Keratinocyte (primary cell): Measurements from ENCODE around the gene LYPD6B. TPM values are rescaled to one million over a fixed set of nuclear protein-coding genes. Genes with fewer than 3 reads are reported as not detected.

Experiments
- DNase-seq: peaks from one replicate; pipeline ENCODE4 v3.0.0-alpha.2; 2011; ENCODE audit warnings: low read depth, missing footprints, low spot score
- FAIRE-seq: peaks from 2 replicates; lab custom pipeline; 2011; peaks lifted over from hg19 to GRCh38; lab: Jason Lieb, UNC
- H2AFZ ChIP-seq: 2 replicates; pipeline ENCODE4 v1.6.0; 2012; ENCODE audit warnings: low read length, control low read depth, inconsistent platforms; ENCODE audit not compliant: control insufficient read depth
- H3K27ac ChIP-seq: 2 replicates; pipeline ENCODE4 v1.5.1; 2011; ENCODE audit warnings: low read length; ENCODE audit not compliant: control insufficient read depth, insufficient read depth
- H3K27me3 ChIP-seq: 3 replicates; pipeline ENCODE4 v1.6.0; 2011; ENCODE audit warnings: low read length; ENCODE audit not compliant: control insufficient read depth, insufficient read depth; ENCODE audit errors: extremely low read depth
- H3K36me3 ChIP-seq, 2 experiments: 2 replicates in 1 of 2; 3 replicates in 1 of 2; pipeline ENCODE4 v1.5.1; 2011; ENCODE audit warnings: low read length in 2 of 2, mild to moderate bottlenecking in 1 of 2; ENCODE audit not compliant: control insufficient read depth in 2 of 2, insufficient read depth in 2 of 2; ENCODE audit errors: extremely low read depth in 1 of 2
- H3K4me1 ChIP-seq: 3 replicates; pipeline ENCODE4 v1.5.1; 2011; ENCODE audit warnings: low read length; ENCODE audit not compliant: control insufficient read depth, insufficient read depth; ENCODE audit errors: extremely low read depth
- H3K4me2 ChIP-seq: 3 replicates; pipeline ENCODE4 v1.6.0; 2011; ENCODE audit warnings: low read depth, low read length; ENCODE audit not compliant: control insufficient read depth, insufficient read depth; ENCODE audit errors: extremely low read depth
- H3K4me3 ChIP-seq, 3 experiments: fragments of 200-600 bp in 1 of 3; sonication (generic) in 1 of 3; 2 replicates in 2 of 3; 3 replicates in 1 of 3; pipeline ENCODE4 v1.5.1; 2011 to 2016; ENCODE audit warnings: low read length in 3 of 3, mild to moderate bottlenecking in 3 of 3, control low read depth in 2 of 3, inconsistent platforms in 1 of 3, low read depth in 1 of 3, mixed read lengths in 1 of 3, mixed run types in 1 of 3, moderate library complexity in 1 of 3; ENCODE audit not compliant: control insufficient read depth in 2 of 3, insufficient read depth in 2 of 3; ENCODE audit errors: extremely low read depth in 1 of 3
- H3K79me2 ChIP-seq: 2 replicates; pipeline ENCODE4 v1.6.0; 2012; ENCODE audit warnings: low read length; ENCODE audit not compliant: control insufficient read depth, insufficient read depth
- H3K9ac ChIP-seq: 3 replicates; pipeline ENCODE4 v1.6.0; 2011; ENCODE audit warnings: low read length; ENCODE audit not compliant: control insufficient read depth, insufficient read depth; ENCODE audit errors: extremely low read depth
- H3K9me1 ChIP-seq: 3 replicates; pipeline ENCODE4 v1.6.0; 2011; ENCODE audit warnings: low read length; ENCODE audit not compliant: control insufficient read depth, insufficient read depth; ENCODE audit errors: extremely low read depth
- H3K9me3 ChIP-seq: 2 replicates; pipeline ENCODE4 v1.5.1; 2012; ENCODE audit warnings: low read depth, low read length; ENCODE audit not compliant: control insufficient read depth
- H4K20me1 ChIP-seq: 3 replicates; pipeline ENCODE4 v1.6.0; 2011; ENCODE audit warnings: low read length; ENCODE audit not compliant: control insufficient read depth, insufficient read depth; ENCODE audit errors: extremely low read depth
- CTCF ChIP-seq, 3 experiments: IDR thresholded peaks in 1 of 3; conservative IDR thresholded peaks in 1 of 3; optimal IDR thresholded peaks in 1 of 3; 2 replicates in 2 of 3; 3 replicates in 1 of 3; pipeline versions ENCODE3 to v1.5.1; 2011; ENCODE audit warnings: low read length in 3 of 3, mild to moderate bottlenecking in 3 of 3, moderate library complexity in 2 of 3, control low read depth in 1 of 3, inconsistent platforms in 1 of 3; ENCODE audit not compliant: insufficient read depth in 2 of 3; ENCODE audit errors: extremely low read depth in 1 of 3
- EZH2 ChIP-seq: IDR thresholded peaks from one replicate; pipeline ENCODE4 v1.6.1; 2012; ENCODE audit warnings: inconsistent platforms, mild to moderate bottlenecking, low read length, moderate library complexity
- dilution Hi-C: fragments of 300-500 bp; cut with MboI; formaldehyde crosslinking; loops from one replicate; pipeline ENCODE4 v1.7.0; 2020; ENCODE audit warnings: low sequenced_read_pairs; ENCODE audit not compliant: extremely low pct_ligation_motif_present
- polyA plus RNA-seq, 5 experiments: library from polyadenylated mRNA; depleted of rRNA in 3 of 5; stranded (reverse) in 3 of 5; stranded (forward) in 1 of 5; unstranded in 1 of 5; fragments of >200 nt; gene quantifications; 1 replicate in 1 of 5; 2 replicates in 3 of 5; 3 replicates in 1 of 5; pipeline versions ENCODE4 v1.2.1 to v1.2.3, GENCODE V29; 2011 to 2012; ENCODE audit warnings: missing spikeins in 2 of 5, low read depth in 1 of 5, low replicate concordance in 1 of 5

LYPD6B gene
- polyA plus RNA-seq, 1 donor (not counting 4 experiments of a cell fraction or from before 2014, with no cell fraction given): 24.7 TPM

GRCh38 chr2:149002378-149002890, 36.1 kb upstream of the LYPD6B start:
- Histone ChIP-seq H3K27me3 (peaks cover 4% of the 10 kb centered on the region), H4K20me1 (no peaks in the 10 kb centered on the region), H3K9me3 (no peaks in the 10 kb centered on the region), H3K9ac (no peak overlapping the region), H3K4me2 (no peak overlapping the region), H3K27ac (no peak overlapping the region), H3K4me3 (no peak overlapping the region), H3K36me3 (no peaks in the 10 kb centered on the region), H3K9me1 (no peaks in the 10 kb centered on the region), H3K79me2 (no peaks in the 10 kb centered on the region), H3K4me1 (peaks cover 16% of the 10 kb centered on the region), H2AFZ (no peak overlapping the region)
- TF ChIP-seq EZH2: no peak
- TF ChIP-seq CTCF (optimal IDR thresholded peaks at IDR 0.05 in 1 of 3, IDR thresholded peaks at IDR 0.05 in 1 of 3, conservative IDR thresholded peaks at IDR 0.05 in 1 of 3; ENCODE audit: extremely low read depth in 1 of 3, insufficient read depth in 2 of 3, low read length in 3 of 3): no peak
- no peak for DNase-seq
- no peak for FAIRE-seq
- dilution Hi-C loops: no loop called here

- peaks cover 17% of the 10 kb centered on the region for H3K4me1 ChIP-seq
- dilution Hi-C loops: no loop called here
- no peaks in the 10 kb centered on the region for H3K79me2 ChIP-seq
- H2AFZ ChIP-seq: no peak overlapping the region
- no peaks in the 10 kb centered on the region for H3K9me3 ChIP-seq
- H3K9ac ChIP-seq: no peak overlapping the region
- no peak overlapping the region for H3K27ac ChIP-seq
- no peaks in the 10 kb centered on the region for H3K9me1 ChIP-seq
- no peak overlapping the region for H3K4me3 ChIP-seq
- no peaks in the 10 kb centered on the region for H3K36me3 ChIP-seq
- FAIRE-seq (no peak), DNase-seq (no peak)
- H4K20me1 ChIP-seq: no peaks in the 10 kb centered on the region
- no peak overlapping the region for H3K4me2 ChIP-seq
- TF ChIP-seq CTCF (optimal IDR thresholded peaks at IDR 0.05 in 1 of 3, IDR thresholded peaks at IDR 0.05 in 1 of 3, conservative IDR thresholded peaks at IDR 0.05 in 1 of 3; ENCODE audit: extremely low read depth in 1 of 3, insufficient read depth in 2 of 3, low read length in 3 of 3): no peak
- no peak for TF ChIP-seq EZH2
- H3K27me3 ChIP-seq: peaks cover 4% of the 10 kb centered on the region
Measured at GRCh38 chr2:149002891-149003740, 35.4 kb upstream of the LYPD6B start.
